HG03354 (cell line): ENCODE results near the gene ARHGEF2.
A peak's percentile ranks its signal among the peaks of the same experiment; 100 is the strongest.

Experiments used
- ATAC-seq: cut with Tn5 transposase; IDR thresholded peaks from one replicate; pipeline ENCODE4 v1.9.1; 2021; ENCODE audit warnings: mild to moderate bottlenecking; ENCODE audit not compliant: unreplicated experiment, poor library complexity, severe bottlenecking

The ARHGEF2 gene

DNA sequence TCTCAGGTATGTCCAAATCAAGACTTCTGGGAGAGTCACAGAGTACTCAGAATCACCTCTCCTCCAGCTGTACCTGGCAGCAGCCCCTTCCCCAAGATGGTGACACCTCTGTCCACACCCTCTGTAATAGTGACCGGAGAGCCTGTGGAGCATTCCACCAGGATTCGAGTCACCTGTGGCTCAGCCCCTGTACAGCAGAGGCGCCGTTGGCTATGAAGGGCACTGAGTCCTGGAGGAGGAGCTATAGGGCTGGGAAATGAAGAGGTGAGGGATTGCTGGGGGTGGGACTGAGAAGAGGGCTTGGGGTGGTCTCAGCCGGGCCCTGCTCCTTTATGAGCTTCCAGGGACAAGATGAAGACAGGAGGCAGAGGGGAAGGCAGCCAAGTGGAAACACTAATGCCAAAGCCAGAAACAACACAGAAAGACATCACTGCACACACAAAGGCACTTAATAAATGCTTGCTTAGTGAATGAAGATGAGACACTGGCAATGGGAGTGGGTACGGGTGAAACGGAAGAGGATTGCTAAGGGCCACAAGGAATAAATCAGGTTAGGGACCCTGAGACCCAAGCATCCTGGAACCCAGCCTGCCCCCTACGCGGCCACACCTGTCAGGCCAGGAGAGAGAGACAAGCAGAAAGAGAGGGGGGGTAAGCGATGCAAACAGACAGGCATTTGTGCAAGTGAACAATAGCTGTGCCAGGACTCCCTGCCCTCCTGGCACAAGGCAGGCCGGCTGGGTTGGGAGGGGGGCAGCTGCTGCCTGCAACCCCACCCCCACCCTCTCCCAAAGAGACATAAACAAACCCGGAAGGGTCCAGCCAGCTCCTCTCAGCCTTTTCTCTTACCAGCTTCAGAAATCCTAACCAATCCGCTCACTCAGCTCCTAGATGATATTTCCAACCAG, 3.9 kb downstream of the ARHGEF2 start:
- no peak for ATAC-seq

DNA sequence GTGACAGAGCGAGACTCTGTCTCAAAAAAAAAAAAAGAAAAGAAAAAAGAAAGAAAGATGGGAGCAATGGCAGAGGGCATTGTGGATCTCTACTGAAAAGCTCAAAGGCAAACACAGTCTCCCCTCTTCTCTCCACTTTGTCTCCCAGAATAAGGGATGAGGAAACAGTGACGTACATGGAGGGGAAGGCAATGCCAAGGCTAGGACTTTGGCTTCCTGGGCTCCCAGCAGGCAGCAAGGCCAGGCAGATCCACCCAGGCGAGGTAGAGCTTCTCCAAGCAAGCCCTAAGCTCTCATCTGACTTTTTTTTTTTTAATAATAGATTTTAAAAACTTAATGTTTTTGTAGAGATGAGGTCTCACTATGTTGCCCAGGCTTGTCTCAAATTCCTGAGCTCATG, 4.6 kb downstream of the ARHGEF2 start:
- ATAC-seq, result no peak

DNA sequence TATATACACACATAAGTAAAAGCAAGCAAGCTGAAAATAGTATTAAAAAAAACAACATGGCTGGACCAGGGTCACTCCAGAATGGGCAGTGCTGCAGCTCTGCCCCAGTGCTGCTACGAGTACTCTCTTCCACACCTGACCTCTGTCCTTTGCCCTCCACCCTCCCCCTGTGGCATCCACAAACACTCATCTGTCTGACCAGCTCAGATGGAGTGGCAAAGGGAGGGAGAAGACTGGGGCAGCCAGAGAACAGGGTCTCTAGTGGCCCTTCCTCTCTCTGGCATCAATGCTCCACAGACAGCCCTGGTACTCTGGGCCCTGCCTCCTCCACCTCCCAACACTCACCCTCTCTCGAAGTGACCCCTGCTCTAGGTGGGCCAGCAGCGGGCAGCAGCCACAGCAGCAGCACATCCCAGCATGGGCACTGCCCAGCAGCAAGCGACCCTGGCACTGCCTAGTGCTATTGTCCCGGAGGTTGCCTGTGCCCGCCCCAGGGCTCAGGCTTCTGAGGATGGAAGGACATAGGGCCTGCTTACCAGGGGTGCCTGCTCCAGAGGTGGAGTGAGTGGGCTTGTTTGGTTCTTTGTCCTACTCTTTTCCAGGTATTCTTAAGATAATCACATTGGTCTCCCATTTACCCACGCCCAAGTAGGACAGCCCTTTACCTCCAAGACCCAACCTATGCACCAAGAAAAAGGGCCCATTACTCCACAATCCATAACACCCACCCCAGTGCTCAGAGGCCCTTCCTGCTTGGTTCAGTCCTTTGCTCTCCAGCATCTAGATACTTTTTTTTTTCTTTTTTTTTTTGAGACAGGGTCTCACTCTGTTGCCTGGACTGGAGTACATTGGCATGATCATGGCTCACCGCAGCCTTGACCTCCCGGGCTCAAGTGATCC, 6.2 kb downstream of the ARHGEF2 start:
- ATAC-seq, result no peak

DNA sequence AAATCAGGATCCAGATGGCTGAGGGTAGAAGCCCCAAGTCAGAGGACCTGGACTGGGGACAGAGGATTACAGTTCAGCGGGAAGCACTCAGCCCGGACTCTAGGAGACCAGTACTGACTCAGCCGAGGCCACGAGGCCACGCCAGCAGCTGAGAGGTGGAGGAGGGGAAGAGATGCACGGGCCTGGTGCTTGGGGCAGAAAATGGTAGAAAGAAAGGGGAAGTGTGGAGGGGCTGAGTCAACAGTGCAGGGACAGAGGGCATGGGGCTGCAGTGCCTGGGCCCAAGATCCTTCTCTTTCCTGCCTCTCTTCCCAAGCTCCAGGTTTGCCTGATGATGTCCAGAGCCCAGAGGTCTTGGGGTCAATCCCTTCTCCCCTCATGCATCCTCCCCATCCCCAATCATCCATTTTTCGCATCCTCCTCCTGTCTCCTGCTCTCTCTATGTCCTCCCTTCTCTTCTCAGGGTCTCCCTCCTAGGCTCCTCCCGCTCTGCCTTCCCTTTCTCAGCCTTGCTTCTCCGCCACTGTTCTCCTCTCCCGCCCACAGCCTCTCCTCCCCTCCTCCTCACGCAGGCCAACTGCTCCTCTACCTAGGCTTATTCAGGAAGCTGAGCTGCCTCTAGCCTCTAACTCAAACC, 7.7 kb downstream of the ARHGEF2 start:
- peak; percentile 67 for ATAC-seq

DNA sequence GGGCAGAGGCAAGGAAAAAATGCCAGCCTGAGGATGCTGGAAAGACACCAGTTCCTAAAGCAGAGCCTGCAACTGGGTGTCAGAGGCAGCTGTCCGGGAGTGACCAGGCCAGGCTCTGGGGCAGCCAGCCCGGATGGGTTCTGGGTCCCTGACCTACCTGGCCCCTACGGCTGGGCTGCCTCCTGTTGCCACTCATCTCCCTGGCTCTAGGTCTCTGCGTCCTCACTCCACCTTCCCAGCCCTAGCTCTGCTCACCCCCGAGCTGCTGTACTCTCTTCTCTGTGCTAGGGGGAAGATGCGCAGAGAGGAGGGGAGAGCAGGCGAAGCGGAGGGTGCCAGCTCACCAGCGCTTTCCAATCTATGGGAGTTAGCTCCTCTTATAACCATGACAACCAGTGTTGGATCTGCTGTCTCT, 9.0 kb downstream of the ARHGEF2 start:
- no peak for ATAC-seq

DNA sequence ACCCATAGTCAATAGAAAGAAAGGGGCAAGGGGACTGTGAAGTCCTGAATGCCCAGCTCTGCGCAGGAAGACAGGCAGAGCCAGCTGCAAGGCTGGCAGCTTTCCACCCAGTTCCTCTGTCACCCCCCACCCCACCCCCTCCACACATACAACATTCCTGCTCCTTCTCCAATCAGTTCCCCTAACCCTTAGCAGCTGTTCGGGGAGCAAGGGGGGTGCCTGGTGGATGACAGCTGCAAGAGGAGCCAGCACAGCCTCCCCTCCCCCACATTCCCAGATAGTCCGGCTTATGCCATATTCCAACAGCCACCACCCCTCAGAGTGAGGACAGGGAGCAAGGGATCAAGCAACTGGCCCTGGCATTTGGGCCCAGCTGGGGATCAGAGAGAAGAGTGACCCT, 9.7 kb downstream of the ARHGEF2 start:
- ATAC-seq, result no peak

DNA sequence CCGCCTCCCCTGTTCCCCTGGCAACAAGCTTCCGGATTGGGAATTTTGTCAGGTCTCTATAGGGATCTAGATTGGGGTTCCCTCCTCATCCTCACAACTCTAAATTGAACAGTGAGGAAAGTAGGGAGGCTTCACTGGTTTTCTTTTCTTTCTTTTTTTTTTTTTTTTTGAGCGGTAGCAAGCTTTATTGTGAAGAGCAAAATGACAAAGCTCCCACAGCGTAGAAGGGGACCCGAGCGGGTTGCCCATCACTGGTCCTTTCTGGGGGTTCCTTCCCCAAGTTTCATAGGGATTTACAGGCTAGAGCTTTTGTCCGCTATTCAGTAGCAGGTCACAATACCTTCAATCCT, 10.3 kb downstream of the ARHGEF2 start:
- ATAC-seq, result no peak

DNA sequence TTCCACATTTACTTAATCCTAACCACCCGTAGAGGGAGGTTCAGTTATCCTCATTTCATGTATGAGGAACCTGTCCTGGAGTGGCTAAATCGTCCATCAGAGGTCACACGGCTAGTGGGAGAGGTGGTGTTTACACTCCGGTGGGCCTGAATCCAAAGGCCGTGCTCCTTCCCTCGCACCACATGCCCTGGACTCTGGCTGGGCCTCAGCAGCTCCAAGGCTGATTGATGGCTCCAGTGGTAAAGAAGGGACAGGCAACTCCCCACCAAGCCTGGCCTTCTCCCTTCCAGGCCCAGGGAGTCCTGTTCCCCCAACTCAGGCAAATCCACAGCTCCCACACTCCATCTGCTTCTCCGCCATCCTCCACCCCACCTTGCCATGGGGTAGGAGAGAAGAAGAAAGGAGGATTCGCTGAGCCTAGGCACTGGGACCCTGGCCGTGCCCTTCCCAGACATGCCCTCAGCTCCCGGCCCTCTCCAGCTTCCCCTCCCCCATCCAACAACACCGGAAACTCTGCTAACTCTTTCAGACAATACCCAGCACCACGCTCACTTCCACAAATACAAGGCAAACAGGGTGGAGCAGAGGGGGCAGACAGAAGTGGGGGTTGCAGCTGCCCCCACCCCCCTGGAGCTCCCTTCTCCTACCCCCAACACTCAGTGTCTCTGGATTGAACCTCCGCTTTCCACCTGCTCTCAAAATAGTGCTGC, 10.9 kb downstream of the ARHGEF2 start:
- ATAC-seq, result no peak

DNA sequence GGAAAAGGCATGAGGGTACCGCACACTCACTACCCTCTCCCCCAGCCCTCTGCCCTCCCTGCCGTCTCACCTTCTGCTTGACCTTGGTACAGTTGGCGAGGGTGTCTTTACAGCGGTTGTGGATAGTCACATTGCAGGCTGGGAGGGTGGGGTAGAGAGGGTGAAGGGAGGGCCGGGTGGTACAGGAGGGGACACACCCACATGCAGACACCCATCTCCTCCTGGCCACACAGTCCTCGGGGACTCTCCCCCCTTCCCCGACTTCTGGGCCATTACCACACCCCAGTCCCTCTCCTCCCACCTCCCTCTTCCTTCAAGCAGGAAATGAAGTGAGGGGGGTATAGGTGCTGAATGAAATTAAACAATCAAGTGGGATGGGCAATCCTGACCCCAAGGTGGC, 11.6 kb downstream of the ARHGEF2 start:
- no peak for ATAC-seq

DNA sequence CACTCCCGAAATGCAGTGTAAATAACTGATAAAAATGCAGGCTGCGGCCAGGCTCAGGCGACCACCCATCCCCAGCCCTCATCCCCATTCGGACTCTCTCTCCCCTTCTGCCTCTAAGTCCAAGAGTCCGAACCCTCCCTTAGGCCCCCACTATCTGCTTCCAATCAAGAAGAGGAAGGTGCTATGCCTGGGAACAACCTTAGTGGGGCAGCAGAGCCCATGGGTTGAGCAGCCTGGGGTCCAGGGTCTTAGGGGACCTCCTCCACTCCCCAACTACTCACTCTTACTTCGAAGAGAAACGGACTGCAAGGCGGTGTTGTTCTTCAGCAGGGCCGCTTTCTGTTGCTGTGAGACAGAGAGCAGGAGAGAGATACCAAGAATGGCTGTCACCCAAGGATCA, 12.2 kb downstream of the ARHGEF2 start:
- no peak for ATAC-seq

DNA sequence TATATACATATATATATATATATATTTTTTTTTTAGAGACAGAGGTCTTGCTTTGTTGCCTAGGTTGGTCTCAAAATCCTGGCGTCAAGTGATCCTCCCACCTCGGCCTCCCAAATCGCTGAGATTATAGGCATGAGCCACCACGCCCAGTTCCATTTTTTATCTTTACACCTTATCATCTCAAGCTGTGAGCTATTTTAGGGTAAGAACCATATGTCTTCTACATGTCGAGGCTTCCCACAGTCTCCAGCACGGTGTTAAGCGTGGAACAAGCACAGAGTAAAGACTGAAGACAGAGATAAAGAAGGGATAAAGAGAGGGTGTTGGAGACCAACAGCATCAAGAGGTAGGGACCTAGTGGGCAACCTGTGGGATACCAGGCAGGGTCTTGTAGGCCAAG, 14.2 kb downstream of the ARHGEF2 start:
- no peak for ATAC-seq

DNA sequence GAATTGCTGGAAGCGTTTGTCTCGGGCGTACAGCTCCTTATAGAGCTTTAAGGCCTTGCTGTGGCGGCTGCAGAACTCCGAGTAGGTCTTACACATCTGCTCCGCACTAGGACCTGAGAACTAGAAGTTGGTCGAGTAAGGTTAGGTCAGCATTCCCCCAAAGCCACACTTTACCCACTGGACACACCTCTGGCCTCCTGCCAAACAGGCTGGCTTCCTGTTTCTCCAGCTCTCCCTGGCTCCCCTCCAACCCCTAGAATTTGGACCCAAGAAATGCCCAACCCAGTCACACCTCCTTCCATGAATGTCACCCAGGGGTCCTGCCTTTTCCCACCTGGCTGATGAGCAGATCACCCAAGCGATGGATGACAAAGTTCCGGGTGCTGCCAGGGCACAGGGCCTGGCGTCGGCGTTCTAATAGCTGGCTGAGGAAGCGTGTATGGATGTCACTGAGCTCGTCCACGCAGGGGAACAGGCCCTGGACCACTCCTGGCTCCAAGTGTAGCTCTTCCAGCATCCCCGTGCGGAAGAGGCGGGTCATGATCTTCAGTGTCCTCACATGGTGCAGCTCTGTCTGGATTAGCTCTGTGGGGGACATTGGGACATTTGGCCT, 15.6 kb downstream of the ARHGEF2 start:
- ATAC-seq, result no peak

DNA sequence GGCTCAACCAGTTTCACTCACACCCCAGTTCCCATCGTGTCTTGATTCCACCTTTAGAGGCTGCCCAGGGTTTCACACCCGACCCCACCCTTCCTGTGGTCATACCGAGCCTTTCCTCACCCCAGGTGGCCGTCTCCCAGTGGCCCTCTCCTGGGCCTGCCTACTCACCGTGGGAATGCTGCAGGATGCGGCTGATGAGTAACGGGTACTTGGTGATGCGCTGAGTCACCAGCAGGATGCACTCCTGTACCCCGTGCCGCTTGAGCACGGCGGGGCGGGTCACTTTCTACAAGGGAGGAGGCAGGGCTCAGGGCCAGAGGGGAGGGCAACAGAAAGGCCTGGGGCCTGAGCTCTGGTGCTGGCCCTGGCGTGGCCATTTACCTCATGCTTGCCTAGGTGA, 16.4 kb downstream of the ARHGEF2 start:
- ATAC-seq, result no peak

DNA sequence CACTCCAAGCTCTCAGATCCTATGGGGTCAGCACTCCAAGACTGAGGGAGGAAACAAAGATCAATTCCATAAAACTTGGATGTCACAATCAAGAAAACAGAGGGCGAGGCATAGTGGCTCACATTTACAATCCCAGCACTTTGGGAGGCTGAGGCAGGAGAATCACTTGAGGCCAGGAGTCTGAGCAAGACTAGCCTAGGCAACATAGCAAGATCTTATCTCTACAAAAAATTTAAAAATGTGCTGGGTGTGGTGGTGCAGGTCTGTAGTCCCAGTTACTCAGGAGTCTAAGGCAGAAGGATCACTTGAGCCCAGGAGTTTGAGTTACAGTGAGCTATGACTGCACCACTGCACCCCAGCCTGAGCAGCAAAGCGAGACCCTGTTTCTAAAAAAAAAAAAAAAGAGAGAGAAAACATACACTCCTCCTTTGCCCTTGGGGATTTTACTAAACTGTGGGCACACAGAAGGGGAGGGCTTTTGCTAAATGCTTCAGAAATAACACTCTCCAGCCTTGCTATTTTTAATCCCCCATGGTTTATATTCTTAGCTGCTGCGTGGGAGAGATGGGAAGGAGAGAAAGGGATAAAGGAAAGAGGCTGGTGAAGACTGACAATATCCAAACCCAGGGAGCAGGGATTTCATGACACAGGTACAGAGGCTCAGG, 18.1 kb downstream of the ARHGEF2 start:
- no peak for ATAC-seq

DNA sequence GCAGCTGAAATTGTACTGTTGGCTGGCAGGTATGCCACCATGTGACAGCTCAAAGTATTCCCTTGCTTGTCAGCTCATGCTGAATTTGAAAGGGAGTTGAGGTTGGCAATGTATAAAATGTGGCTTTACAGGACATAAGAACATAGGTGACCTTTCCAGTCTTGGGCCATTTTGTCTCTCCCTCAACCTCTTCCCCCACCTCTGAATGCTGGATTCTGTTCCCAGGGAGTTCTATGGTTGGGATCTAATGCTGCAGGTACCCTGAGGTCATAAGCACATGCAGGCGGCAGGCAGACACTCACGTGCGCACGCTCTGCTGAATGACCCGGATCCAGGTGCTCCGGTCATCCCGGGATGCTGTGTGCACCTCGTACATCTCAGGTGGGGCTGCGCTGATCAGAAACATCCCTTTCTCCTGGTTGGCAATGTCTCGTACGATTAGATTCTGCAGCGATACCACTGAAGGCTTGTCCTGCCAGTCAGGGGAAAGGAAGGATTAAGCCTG, 20.9 kb downstream of the ARHGEF2 start:
- no peak for ATAC-seq

DNA sequence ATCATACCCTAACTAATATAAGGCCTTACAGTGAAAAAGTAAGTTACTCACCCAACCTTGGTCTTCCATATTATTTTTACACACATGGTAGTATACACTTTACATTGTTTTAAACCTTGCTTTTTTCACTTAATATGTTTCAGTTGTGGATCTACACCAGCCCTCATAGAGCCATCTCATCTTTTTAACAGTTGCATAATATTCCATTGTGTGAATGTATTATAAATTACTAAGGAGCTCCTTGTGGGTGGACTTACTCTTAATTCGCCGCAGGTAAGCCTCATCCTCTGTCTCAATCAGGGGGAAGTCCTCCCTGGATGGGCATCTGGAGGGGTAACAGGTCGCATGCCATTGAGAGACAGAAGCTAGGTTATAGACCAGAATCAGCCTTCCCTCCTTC, 23.7 kb downstream of the ARHGEF2 start:
- ATAC-seq, result no peak

DNA sequence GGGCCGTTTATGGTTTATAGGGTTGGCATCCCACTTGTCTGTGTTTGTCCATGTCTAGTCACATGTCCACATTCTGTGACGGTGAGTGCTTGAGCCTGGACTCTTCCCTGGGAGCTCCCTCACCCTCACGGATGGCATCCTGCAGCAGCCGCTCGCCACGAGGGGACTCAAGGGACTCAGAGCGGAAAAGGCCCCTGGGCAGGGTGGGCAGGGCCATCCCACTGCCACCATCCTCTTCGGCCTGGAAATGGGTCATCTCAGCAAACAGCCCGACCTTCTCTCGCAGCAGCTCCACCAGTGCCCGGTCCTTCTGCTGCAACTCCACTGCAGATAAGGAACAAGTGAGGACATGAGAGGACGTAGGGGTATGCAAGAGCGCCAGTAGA, 25.8 kb downstream of the ARHGEF2 start:
- ATAC-seq, result no peak

DNA sequence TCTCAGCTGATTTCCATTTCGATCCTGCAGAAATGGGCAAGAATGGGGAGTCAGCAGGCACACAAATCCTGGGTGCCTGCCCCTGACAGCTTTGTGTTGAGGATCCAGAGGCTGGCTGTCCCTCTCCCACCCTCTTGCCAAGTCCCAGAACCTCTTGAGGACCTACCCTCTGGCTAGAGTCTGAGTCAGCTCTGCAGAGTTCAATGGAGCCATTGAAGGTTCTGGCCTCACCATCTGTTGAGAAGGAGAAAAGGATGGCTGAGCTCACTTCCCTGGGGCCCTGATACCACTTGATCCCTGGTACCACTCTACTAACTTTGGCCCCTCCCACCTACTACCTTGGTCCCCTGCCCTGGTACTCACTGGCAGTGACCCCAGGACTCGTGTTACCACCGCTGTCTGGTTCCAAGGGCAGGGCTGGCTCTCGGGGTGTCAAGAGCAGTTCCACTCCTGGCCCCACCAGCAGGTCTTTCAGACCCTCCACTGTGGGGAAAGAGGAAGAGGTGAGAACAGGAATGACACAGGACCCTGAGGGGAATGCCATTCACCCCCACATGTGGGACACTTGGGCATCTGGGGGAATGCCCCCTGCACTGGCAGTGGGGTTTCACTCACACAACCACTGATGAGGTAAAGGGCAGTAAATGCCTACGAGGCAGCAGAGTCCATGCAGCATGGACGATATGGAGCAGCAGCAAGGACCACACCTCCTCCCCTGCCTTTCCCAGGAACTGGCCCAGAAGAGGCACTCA, 26.4 kb downstream of the ARHGEF2 start:
- no peak for ATAC-seq
